ENCODE results near the gene HPS1.
A peak's percentile ranks its signal among the peaks of the same experiment; 100 is the strongest.

HPS1 gene

DNA sequence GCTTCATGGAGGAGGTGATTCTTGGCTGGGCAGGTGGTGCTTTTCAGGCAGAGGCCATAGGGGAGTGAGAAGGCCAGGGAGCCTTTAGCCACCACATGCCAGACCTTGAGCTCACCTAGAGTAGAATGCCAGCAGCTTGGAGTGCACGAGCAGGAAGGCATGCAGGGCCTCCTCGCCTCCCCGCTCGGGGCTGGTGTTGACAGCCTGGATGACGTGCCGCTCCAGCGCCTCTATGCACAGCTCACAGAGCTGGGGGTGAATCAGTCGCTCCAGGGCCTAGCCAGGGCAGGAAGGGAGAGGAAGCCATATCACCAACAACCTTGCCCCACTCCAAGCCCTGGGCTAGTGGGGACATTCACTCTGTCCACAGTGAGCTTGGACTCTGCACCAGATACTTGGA is 15.7 kb downstream of the HPS1 start:
- DNase-seq = no peak

DNA sequence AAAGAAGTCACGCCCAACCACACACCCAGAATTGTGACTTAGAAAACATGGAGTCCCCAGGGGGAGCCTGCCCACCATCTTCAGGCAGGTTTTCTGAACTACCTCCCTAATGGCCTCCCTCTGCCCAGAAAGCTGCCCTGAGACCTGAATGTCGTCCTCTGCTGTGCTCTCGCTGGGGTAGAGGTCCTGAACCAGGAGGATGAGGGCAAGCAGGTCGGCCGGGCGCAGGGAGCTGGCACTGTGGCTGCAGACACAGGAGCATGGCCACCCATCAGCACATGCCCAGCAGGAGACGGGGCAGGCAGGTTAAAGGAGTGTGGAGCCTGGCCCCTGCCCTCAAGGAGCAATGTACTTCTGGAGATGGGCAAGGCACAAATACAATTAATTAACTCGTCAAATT is 16.3 kb downstream of the HPS1 start:
- no peak for DNase-seq

DNA sequence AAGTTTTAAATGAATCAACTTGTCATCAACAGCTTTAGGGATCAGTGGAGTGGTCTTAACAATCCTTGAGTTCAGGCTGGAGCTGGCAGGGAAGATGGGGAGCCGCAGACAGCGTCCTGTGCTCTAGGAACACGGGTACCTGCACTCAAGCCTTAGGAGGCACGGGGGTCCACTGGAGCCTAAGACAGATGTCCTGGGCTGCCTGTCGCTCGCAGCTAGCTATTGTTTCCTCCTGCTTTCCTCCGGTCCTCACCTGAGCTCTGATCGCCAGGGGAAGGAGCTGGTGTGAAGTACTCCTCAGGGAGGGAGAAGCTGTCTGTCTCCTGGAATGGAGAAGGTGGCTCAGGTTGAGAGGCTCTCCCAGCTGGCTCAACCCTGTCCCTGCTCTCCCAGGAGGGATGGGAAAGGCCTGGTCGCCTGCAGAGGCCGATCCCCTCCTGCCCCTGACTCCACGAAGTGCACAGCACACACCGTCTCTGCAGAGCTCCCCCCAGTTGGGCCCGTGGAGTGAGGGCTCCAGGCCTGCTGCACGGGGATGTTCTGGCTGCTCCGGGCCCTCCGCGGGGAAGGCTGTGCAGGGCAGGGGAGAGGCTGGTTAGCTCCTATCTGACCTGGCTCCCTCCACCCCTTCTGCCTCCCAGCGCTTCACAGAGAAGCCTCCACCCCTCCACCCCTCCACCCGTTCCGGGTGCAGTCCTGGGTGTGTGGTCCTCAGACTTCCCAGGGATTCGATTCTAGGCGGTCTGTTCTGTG is 17.2 kb downstream of the HPS1 start:
- DNase-seq = no peak

DNA sequence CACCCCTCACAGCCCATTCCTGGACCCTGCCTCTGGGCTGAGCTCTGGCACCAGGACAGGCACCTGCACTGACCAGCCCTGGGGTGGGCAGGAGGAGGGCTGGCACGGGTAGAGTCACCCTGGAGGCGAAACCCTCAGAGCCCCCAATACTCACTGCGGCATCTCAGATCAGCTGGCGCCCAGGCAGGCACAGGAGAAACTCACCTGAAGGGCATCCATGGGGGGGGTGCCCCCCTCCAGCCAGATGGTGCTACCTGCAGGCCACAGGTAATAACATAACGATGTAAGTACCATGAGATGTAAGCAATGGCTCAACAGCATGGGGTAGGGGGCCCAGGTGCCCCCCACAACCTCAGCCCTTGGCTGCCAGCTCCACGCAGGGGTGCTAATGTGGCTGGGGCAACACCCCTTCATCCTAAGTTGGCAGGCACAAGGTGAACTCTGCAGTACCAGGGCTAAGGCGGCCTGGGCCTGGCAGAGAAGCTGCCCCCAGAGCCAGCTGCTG is 19.7 kb downstream of the HPS1 start:
- no peak for DNase-seq

DNA sequence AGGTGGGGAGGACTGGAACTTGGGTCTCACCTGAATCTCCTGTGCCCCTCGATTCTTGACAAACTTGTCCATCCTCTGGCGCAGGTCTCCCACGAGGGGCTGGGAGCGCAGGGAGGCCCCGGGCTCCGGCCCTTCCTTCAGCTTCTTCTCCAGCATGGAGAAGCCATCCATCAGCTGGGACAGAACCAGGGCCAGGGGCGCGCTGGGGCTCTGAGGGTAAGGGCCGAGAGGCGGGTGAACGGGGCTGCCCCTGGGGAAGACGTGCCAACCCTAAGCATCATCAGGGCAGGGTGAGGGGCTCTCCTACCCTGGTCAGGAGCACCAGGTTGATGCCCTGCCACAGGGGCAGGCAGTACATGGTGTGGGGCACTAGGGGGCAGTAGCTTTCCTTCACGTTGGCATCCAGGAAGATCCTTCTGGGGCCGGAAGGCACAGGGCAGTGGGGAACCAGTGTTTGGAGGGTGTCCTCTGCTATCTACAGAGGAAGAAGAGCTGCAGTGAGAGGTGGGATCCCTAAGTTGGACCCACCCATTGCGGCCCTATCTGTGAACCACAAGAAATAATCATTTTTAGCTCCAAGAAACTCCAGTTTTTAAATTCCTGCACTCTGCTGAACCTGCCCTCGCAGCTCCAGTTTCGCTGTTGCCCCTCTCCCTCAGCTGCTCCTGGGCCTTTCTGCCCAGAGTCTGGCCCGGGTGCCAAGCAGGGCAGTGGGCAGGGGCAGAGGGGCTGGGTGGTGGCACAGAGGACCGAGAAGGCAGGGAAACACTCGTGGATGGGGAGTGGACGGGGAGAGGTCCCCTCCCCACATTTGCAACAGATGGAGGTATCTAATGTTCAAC is 21.0 kb downstream of the HPS1 start:
- peak; percentile 51 for DNase-seq

DNA sequence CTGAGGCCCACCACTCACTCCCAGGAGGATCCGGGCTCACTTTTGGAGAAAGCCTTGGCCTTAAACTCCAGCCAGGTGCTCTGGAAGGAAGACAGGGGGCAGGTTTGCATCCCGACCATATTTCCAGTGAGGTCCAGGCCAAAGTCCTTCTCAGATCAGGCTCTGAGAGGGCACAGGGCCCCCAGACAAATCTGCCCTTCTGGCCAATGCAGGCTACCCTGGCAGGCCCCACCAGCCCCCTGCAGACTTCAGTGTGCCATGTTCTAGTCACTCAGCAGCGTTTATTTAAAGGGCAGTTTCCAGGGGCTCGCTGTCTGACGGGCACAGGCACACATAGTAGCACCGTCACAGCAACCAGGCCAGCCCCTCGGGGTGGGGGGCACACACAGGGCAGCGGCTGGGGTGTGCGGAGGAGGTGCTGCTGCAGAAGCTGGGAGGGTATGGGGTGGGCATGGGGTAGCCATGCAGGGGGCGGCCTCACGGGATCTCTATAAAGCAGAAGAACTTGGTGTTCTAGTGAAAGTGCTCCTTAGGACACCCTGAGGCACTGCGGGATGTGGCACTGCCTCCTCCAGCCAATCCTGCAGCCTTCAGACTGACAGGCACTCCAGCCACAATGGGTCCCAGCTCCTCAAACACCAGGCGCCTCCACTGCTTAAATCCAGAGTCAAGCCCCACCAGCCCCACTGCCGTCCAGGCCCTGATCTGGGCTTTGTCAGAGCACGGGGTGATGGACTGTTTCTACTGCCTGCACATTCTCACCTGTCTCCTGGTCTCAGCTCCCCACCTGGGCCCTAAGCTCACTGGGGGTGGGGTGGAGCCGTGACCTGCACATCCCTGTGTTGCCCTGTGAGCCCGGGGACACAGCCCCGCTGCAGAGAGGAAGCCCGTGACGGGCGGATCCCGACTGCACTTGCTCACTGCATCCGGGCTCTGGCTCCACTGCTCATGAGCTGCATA is 22.2 kb downstream of the HPS1 start:
- DNase-seq = no peak

DNA sequence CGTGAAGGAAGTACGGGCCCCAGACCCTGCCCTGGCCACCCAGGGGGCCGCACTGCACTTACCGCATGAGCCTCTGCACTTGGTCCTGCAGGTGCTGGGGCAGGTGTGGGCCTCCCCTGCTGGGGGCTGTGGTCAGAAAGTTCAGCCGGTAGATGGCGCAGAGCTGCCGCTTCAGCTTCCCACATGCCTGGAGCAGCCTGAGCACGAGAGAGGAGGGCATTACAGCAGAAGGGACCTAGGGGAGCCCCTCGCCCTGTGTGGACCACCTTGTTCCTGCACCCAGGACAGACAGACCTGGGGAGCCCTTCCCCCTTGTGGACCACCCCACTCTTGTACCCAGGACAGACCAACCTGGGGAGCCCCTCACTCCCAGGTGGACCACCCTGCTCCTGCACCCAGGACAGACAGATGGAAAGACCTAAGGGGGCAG is 23.0 kb downstream of the HPS1 start:
- DNase-seq = no peak

DNA sequence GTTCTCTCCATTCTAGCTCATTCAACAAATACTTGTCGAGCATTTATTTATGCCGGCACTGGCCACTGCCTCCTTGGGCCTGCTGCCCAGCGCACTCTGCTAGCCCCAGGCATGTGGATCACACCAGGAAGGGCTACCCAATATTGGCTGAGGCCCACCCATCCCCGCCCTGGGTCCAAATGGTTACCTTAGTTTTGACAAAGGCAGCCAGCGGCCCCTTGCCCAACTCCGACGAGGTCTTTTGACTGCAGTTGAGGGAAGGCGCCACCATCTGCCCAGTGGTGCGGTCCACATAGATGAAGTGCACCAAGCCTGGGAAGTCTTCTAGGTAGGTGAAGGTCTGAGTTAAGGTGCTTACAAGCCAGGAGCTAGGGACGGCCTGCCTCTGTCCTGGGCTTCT is 24.6 kb downstream of the HPS1 start:
- DNase-seq = no peak

DNA sequence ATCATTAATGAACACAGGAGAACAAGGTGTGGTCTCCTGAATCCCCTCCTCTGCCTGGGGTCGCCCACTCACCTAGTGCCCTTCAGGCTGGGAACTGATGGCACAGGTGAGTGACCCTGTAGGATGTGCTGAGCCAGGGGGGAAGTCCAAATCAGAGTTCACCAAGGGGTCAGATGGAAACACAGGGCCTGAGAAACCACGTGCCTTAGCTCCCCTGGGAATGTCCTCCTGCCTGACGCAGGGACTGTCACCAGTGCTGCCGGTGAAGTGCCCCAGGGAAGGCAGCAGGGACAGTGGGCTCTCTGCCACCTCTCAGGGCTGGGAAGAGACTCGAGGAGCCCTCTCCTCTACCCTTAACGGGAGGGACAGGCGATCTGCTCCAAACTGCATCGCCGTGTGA is 25.9 kb downstream of the HPS1 start:
- no peak for DNase-seq

DNA sequence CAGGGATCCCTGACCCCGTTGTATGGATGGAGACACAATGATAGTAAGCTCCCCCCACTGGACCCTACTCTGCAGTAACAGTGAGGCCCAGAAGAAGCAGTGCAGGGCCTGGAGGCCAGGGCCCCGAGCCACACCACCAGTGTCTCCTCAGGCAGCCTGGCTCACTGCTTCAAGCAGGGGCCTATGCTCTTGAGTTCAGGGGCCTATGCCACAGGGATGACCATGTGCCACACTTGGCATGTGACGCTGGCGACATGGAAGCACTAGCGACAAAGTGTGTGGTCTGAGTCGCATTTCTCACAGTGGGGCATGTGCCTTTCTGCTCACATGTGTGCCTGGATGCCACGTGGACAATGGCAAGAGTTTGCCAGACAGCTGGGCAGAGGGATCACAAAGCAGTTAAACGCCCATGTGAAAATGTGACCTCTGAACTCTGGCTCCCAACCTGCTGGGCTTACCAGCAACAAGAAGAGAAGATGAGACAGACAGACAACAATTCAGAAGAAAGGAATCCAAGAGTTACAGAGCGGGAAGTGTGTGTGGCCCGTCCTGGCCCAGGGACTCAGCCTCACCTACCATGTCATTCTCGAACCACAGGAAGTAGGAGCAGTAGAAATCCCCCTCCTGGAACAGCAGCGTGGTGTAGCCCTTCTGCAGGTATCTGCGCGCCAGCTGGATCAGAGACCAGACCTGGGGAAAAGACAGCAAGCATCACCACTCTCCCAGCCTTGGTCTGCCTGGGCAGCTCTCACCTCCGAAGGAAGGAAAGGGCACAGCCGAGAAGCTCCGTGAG is 27.1 kb downstream of the HPS1 start:
- DNase-seq = no peak

DNA sequence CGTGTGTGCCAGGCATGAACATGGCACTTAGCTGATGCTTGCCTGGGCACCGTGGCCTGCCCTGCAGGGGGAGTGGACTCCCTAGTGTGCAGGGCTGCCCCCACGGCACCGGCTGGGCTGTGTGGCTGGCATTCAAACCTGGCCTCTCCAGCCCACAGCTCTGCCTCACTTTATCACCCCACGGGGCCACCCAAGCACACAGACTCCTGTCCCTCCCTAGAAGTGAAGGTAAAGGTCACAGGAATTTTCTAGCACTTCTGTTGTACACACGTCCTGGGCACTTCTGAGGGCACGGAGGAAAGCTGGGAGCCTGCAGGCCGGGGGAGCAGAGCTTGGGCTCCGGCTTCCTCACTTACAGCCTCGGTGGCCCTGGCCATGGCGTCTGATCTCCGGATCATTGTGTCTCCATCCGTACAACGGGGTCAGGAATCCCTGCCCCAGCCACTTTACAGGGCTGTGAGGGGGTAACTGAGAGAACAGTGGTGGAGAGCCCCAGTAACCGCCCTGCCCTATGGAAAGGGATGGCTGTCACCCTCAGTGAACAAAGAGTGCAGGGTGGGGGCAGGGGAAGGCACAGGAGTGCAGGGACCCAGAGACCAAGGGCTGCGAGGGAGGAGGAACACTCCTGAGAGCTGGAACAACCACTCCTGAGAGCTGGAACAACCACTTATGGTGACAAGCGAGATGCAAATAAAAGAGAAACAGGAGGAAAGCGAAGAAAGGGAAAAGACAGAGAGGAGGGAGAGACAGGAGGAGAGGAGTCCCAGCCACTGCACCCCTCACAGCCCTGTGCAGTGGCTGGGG is 27.9 kb downstream of the HPS1 start:
- no peak for DNase-seq

DNA sequence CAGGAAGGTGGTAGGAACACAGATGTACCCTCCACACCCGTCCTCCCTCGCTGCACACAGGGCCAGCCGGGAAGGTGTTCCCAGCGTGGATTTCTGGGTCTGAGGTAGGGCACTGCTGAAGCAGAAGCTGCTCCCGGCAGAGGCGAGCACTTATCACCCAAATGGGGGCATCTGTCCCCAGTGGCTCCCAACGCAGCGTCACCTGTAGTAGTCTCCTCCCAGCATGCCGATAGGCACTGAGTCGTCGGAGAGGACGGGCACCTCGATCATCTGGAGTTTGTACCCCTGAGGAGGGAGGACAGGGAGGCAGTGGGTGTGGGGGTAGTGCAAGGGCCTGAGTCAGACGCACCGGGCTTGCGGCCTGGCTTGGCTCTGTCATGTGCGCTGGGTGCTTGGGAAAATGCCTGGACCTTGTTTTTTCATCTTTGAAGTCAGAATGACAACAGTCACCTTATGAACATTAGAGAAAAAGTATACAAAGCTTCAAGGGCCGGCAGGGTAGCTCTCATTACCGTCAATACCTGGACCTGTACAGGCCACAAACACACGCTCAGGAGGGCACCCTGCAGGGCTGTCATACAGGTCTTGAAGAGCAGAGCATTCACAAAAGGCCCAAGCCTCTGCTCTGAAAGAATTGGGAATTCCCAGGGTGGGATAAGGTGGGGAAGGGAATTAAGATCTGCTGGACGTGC is 28.6 kb downstream of the HPS1 start:
- DNase-seq = no peak

DNA sequence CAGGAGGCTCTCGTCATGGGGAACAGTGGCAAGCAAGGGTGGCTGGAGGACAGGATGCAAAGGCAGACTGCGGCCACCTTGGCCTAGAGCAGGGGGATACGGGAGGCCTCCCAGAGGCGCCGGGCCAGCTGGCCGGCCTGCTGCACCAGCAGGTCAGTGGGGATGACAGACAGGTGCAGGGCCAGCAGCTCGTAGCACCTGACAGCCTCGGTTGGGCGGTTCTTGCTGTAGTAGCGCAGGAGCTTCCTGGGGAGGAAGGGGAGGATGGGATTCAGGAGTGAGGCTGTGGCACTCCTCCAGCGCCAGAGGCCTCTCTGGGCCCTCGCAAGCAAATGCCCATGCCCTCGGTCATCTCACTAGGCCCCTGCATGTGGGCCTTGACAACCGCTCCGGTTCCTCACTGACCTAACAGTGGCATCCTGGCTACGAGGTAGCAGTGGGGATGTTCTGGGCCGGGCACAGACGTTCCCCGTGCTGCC is 29.2 kb downstream of the HPS1 start:
- DNase-seq = no peak

DNA sequence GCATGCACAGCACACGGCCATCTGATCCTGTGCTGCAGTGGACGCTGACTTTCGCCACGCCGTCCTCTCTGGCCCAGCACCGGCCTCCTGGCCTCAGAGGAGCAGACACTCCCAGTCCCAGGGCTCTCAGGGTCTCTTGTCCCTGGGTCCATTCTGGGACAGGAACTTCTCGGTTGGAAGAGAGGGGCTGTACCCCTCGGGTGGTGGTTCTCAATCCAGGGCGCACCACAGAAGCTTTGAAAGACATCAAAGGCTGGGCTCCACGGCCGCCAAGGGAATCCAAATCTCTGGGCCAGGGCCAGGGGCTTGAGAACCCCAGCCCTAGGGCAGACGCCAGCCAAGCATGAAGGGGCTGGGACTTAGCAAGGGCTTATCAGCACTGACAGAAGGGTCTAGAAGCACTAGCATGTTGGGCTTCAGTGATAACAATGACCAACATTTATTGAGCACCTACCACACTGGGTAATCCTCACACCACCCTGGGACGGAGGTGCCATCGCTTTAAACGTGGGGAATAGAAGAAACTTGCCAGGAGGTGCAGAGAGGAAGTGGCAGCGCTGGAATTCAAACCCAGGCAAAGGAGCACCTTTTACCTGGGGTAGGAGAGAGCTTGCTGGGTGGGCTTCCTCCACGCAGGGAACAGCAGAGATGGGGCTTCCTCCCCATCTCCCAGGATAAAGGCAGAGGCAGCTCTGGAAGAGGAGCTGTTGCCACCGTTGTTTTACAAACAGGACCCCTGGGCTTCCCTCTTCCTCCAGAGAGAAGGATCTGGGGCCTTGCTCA is 29.9 kb downstream of the HPS1 start:
- DNase-seq = no peak

DNA sequence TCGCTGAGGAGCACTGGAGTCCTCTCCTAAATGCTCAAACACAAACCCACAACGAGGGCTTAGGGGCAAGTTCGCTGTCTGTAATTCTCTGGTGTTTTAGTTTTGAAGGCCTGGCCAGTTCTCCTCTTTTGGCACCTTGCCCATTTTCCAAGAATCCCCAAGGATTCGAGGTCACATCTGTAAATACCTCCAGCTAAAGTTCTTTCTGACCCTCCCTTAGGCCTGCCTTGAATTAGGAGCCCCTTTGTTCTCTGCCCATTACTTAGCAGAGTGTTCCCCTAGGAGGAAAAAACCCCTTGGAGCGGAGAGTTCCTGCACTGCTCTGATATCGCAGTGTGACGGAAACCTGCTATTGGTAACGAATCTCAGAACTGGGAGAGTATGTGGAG is 31.0 kb downstream of the HPS1 start:
- no peak for DNase-seq

DNA sequence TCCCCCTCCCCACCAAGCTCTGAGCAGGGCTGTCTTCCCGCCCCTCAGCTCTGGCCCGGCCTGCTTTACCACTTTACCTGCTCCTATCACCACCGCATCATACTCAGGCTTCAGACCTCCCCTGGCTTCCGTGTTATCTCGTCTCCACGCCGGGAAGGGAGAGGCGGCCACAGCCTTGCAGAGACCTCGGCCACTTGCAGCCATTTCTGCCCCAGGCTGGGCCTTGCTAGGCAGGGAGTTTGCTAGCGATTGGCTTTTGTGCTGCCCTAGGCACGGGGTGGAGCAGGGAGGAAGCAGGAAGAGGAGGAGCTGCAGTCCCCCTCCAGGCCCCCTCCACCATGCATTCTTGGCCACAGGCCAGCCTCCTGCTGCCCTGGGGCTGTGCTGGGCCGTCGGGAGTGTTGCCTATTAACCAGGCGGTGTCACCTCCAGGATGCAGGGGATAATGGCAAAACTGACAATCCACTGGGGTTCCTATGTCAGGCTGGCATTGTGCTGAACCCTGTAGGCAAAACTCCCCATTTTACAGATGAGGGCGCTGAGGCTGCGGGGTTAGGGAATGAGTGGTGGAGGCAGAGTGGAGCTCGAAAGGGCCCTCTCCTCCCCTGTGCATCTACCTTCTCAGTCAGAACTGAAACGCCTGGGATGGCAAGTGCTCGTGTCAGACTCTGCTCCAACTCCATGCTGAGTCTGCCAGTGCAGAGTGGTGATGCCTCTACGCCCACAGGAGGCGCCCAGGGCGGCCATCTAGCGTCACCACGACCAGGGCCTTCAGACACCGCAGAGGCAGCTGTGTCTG is 31.6 kb downstream of the HPS1 start, which contains the start of gene PYROXD2:
Gene PYROXD2 (minus strand): TSS at position 251 of the 799 bp plus-strand sequence. CDS start 47 bp downstream, at position 204.
- peak; percentile 68 for DNase-seq

DNA sequence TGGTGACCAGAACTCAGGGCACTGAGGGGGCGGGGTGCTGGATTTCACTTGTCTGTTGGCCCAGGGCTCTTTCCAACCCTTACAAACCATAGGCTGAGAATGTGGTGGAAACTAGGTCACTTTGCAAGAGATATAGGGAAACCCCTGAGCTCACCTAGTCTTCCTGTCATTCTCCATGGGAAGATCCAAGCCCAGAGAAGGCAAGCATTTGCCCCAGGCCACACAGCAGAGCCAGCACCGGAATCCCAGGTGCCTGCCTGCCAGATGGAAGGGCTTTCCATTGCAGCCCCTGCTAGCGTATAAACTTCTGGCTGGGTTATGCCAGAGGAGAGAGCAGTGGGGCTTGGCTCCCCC is 32.2 kb downstream of the HPS1 start:
- DNase-seq = no peak

DNA sequence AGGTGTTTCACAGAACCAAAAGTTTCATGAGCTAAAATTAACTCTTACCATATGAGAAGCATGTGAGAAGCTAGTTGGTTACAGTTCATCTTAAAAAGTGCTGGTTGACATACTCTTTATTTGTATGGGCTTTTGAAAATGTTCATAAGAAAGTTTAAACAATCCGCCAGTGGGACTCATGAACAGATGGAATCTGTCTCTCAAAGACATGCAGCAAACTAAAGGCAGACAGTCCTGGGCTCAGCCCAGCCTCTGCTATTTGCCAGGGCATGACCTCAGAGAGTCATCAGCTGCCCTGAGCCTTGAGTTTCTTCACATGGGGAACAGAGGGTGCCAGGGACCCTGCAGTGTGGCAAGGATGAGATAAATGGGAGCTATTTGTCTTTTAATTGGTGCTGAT is 35.0 kb downstream of the HPS1 start:
- no peak for DNase-seq

DNA sequence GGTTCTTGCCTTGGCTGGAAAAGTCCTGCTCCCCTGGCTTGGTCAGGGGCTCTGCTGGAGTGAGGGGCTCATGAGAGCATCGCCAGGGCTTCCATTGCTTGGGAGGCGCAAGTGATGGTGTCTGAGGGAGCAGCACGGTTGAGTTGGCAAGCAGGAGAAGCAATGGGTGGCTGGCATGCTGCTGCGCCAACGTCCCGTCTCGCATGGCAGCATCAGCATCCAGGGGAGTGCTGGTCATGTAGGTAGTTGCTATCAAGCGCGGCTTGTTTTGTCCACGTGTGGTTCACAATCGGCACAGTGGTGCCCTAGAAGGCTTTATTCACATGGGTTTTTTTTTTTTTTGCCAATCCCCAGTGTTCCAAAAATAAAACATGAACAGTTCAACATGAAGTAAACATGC is 35.6 kb downstream of the HPS1 start:
- DNase-seq = no peak

Data from CD4-positive, alpha-beta T cell treated with Interleukin-21 for 1 hour (primary cell).